Duodenal mucosa (tissue), 2 donors: Measurements from ENCODE around the gene MAGI1.
A peak's percentile ranks its signal among the peaks of the same experiment; 100 is the strongest.

Experiments used
- H3K27ac ChIP-seq: one replicate; pipeline ENCODE4 v1.7.0; 2013; ENCODE audit warnings: low read depth, low read length
- H3K27me3 ChIP-seq, 2 donors: one replicate each; pipeline ENCODE4 v1.7.0; 2013; ENCODE audit warnings: low read length in 2 of 2, control low read depth in 1 of 2; ENCODE audit not compliant: insufficient read depth in 2 of 2, control insufficient read depth in 1 of 2
- H3K36me3 ChIP-seq, 2 donors: one replicate each; pipeline ENCODE4 v1.7.0; 2013; ENCODE audit warnings: low read length in 2 of 2, control low read depth in 1 of 2; ENCODE audit not compliant: insufficient read depth in 2 of 2, control insufficient read depth in 1 of 2
- H3K4me1 ChIP-seq, 2 donors: one replicate each; pipeline ENCODE4 v1.7.0; 2013; ENCODE audit warnings: low read length in 2 of 2, control low read depth in 1 of 2; ENCODE audit not compliant: insufficient read depth in 2 of 2, control insufficient read depth in 1 of 2
- H3K4me3 ChIP-seq, 2 donors: one replicate each; pipeline ENCODE4 v1.7.0; 2013; ENCODE audit warnings: low read length in 2 of 2, low read depth in 1 of 2
- H3K9ac ChIP-seq, 2 donors: one replicate each; pipeline ENCODE4 v1.7.0; 2013; ENCODE audit warnings: low read length in 2 of 2, low read depth in 1 of 2
- H3K9me3 ChIP-seq, 2 donors: one replicate each; pipeline ENCODE4 v1.7.0; 2013; ENCODE audit warnings: low read length in 2 of 2, control low read depth in 1 of 2; ENCODE audit not compliant: control insufficient read depth in 1 of 2

Gene MAGI1

DNA sequence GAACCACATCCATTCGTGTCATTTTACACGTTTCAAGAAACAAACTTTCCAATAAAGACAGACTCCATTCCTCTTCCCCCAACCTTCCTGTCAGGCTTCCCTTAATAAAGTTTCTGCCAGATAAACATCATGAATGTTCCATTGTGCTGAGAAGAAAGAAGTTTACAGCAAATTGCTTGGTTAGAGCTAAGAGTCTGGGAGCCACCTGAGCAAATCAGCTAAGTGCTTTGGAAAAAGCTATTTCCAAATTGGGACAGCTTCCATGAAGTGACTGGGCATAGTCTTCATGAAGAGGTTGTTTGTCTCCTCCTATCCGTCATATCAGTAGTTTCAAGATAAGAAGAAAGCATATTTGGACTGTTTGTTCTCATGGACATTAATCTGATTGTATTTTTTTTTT lies 77.0 kb downstream of the MAGI1 start:
- Histone ChIP-seq H3K4me3 (no peak overlapping the region), H3K27me3 (no peaks in the 10 kb centered on the region), H3K4me1 (peaks cover 10 to 27% of the 10 kb centered on the region in 2 donors), H3K27ac (no peak overlapping the region), H3K9ac (no peak overlapping the region), H3K36me3 (no peaks in the 10 kb centered on the region), H3K9me3 (no peaks in the 10 kb centered on the region)

DNA sequence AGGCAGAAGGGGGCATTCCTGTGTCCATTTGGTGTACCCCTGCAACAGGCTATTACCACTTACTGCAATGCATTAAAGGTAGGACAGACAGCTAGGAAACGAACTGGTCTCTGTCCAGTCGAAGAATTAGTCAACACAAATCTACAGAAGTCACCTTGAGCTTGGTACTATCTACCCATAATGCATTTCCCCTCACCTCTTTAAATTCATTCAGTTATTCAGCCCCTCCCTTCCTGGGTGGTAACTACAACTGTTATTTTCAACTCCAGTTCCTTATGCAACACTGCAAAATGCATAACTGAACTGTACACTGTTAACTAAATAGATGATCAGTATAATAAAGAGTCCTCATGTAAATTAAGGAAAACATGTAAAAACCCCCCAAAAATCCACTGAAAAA lies 77.6 kb downstream of the MAGI1 start:
- H3K27me3 ChIP-seq, result no peaks in the 10 kb centered on the region
- H3K27ac ChIP-seq, result no peak overlapping the region
- H3K9ac ChIP-seq, result no peak overlapping the region
- H3K9me3 ChIP-seq, result no peaks in the 10 kb centered on the region
- H3K4me3 ChIP-seq, result no peak overlapping the region
- no peaks in the 10 kb centered on the region for H3K36me3 ChIP-seq
- H3K4me1 ChIP-seq, result peaks cover 12 to 29% of the 10 kb centered on the region in 2 donors

- no peak overlapping the region for H3K27ac ChIP-seq
Measured at GRCh38 chr3:65960087-65960486, 78.6 kb downstream of the MAGI1 start.

DNA sequence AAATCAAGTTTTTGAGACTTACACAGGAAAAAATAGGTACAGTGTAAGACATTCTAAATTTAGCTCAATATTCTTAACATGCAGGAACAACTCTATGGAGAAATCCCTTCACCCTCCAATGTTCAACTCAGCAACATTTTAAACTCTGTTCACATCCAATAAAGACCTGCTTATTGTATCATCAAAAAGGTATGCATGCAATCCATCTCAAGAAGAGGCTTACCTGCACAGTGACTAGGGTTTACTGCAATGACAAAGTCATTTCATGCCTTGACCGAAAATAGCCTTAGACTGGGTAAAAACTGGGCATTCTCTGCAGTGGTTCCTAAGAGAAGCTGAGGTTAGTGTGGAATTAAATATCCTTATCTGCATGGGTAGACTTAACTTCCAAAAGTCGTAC lies 80.5 kb downstream of the MAGI1 start:
- H3K4me3 ChIP-seq, result no peak overlapping the region
- H3K27ac ChIP-seq, result no peak overlapping the region
- no peaks in the 10 kb centered on the region for H3K9me3 ChIP-seq
- no peak overlapping the region for H3K9ac ChIP-seq
- no peaks in the 10 kb centered on the region for H3K36me3 ChIP-seq
- no peaks in the 10 kb centered on the region for H3K27me3 ChIP-seq
- H3K4me1 ChIP-seq, result peaks cover 27 to 38% of the 10 kb centered on the region in 2 donors

More at GRCh38 chr3:65960087-65960486, 78.6 kb downstream of the MAGI1 start:
- Histone ChIP-seq H3K4me3 (no peak overlapping the region), H3K27me3 (no peaks in the 10 kb centered on the region), H3K4me1 (peaks cover 21 to 39% of the 10 kb centered on the region in 2 donors), H3K9me3 (no peaks in the 10 kb centered on the region), H3K9ac (no peak overlapping the region), H3K36me3 (no peaks in the 10 kb centered on the region)

DNA sequence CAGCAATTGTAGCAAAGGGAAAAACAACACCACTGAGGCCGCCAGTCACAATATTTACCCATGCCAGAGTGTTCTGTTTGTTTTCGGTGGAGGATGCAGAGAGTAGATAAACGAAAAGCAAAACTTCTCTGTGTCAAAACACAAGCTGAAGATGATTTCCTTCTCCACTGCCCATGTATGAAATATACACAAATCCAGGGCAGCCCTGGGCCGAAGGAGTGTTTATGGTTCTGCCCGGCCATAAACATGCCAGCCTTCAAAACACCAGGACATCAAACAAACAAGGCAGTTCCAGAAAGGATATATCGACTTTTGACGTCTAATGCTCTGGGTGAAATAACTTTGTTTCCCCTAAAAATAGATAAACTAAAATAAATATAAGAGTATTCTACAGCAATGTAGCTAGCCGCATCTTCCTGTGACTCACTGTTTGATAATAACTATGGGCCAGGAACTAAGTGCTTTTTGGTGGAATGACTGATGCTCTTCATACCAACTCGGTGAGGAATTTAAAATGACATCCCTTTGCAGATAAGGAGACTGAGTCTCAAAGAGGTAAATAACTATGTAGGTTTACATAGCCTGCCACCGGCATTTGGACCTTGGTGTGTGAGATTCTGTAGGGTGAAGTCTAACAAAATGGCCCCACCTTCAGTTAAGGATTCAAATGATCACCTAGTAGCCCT lies 82.8 kb downstream of the MAGI1 start:
- no peak overlapping the region for H3K27ac ChIP-seq
- H3K36me3 ChIP-seq, result no peaks in the 10 kb centered on the region
- H3K9ac ChIP-seq, result no peak overlapping the region
- peaks cover 29 to 42% of the 10 kb centered on the region in 2 donors for H3K4me1 ChIP-seq
- H3K4me3 ChIP-seq, result no peak overlapping the region
- H3K27me3 ChIP-seq, result no peaks in the 10 kb centered on the region
- no peaks in the 10 kb centered on the region for H3K9me3 ChIP-seq

DNA sequence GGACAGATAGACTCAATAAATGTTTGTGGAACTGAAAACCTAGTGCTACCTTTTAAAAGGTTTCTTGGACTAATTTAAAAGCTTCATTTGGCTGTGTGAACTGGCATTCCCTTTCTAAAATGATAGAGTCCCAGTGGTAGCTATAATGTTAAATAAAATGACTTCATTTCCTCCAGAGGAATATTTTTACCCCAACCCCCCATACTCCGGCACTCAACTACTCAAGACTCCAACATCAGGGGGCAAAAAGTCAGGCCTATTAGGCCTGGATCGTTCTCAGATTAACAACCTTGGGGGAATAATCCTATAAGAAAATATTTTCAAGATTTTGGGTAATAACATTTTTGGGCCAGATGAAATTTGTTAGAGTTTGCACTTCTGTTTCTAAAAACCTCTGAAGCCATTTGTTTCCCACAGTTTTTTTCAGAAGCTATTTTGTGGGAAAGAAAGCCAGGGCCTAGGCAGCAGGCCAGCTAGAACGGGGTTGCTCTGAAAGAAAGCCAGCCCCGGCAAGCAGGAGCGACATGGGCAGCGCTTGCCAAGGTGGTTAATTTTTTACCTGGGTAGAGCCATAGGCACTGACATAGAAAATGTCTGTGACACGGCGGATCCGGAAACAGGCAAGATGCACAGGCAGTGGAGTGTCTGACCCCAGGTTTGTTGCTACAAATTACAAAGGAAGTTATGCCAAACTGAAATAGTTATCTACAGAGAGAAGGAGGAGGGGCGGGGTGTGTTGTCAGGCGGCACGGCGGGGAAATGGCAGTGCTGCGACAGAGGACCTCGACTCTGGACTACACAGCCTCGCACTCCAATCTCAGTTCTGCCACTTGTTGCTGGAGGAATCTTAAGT lies 84.6 kb downstream of the MAGI1 start:
- Histone ChIP-seq H3K27ac (peak overlapping the region; percentile 86), H3K9me3 (no peaks in the 10 kb centered on the region), H3K4me1 (peaks cover 32 to 46% of the 10 kb centered on the region in 2 donors), H3K4me3 (peak overlapping the region; percentile 25 to 47), H3K9ac (peak overlapping the region in 1 of 2 donors; percentile 42), H3K27me3 (no peaks in the 10 kb centered on the region), H3K36me3 (no peaks in the 10 kb centered on the region)

DNA sequence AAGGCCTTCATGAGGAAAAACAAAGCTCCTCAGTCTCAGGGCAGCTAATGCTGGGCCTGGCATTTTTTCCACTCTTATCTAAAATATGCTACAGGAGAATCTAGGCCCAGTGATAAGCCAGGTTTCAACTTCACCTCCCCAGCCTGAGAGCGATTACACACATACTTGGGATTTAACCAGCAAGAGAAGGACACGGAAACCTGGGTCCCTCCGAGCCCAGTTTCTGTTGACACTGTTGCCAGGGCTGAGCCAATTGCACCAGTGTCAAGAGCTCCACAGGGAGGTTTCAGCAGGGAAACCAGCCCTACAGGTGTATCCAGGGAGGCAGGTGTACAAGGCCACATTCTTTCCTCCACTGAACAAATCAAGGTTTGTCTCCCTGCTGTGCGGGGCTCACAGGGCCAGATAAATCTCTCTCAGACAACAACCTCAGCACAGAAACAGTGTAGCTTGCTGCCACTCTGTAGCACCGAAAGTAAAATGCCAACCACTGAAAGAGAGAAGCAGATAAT lies 85.4 kb downstream of the MAGI1 start:
- no peaks in the 10 kb centered on the region for H3K27me3 ChIP-seq
- peak overlapping the region; percentile 15 to 42 for H3K9ac ChIP-seq
- H3K4me3 ChIP-seq, result peak overlapping the region; percentile 28 to 47
- no peaks in the 10 kb centered on the region for H3K36me3 ChIP-seq
- H3K4me1 ChIP-seq, result peaks cover 38 to 54% of the 10 kb centered on the region in 2 donors
- no peaks in the 10 kb centered on the region for H3K9me3 ChIP-seq
- H3K27ac ChIP-seq, result peak overlapping the region; percentile 86

DNA sequence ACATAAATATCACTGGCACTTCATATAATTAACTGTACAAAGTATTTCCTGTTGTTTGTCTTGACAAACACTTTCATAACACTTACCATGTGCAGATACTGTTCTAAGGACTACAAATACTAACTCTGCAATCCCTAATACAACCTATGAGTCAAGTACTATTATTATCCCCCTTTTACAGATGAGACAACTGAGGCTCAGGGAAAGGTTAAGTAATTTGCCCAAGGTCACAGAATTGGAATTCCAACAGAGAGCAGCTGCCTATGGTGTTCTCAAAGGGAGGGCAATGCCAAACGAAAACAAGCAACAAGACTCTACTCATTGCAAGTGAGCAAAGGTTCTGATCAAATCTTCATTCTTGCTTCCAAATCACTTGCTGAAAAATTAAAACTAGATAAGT lies 85.9 kb downstream of the MAGI1 start:
- Histone ChIP-seq H3K9me3 (no peaks in the 10 kb centered on the region), H3K4me1 (peaks cover 40 to 58% of the 10 kb centered on the region in 2 donors), H3K4me3 (peak overlapping the region; percentile 28 to 47), H3K36me3 (no peaks in the 10 kb centered on the region), H3K27me3 (no peaks in the 10 kb centered on the region), H3K27ac (peak overlapping the region; percentile 86), H3K9ac (peak overlapping the region in 1 of 2 donors; percentile 42)

DNA sequence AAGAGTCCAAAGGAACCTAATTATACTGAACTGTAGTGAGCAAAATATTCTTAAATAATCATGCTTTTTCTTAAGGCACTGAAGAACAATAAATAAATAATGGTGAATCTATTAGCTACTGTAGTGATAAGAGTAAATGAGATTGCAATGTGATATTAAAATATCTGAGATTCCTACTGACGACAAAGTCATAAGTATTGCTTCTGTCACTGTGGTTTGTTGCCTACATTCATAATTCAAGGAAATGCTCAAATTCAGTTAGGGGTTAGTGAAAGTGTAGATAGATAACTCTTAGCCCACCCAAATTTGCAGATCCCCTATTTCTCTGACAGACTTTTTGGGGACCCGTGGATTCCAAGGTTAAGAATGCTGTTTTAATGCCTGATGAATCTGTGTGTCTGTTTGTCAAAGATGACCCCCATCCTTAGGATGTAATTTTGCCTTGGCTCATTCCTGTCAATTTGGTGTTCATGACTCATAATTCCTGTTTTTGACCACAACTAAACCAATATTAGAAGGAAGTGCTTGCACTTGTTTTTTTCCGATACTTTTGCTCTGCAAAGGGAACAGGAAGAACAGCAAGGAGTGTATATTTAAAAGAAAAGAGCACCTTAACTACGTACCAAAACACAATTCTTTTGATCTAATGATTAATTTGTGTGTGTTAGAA lies 86.7 kb downstream of the MAGI1 start:
- H3K27me3 ChIP-seq, result no peaks in the 10 kb centered on the region
- no peak overlapping the region for H3K4me3 ChIP-seq
- no peak overlapping the region for H3K9ac ChIP-seq
- no peaks in the 10 kb centered on the region for H3K36me3 ChIP-seq
- no peaks in the 10 kb centered on the region for H3K9me3 ChIP-seq
- H3K27ac ChIP-seq, result no peak overlapping the region
- H3K4me1 ChIP-seq, result peaks cover 40 to 58% of the 10 kb centered on the region in 2 donors
